ENCODE measurements around the gene CUX1.

Gene CUX1

GRCh38 chr7:101814081-101814990 is 3.1 kb upstream of the CUX1 start:
- Histone ChIP-seq H3K27me3 (ENCODE audit: insufficient read depth, low read depth) (no peaks in the 10 kb centered on the region), H4K20me1 (ENCODE audit: insufficient read depth) (peaks cover 3% of the 10 kb centered on the region), H3K9ac (peak overlapping the region; percentile 78), H3K4me1 (ENCODE audit: low read depth, poor library complexity, severe bottlenecking) (peaks cover 18% of the 10 kb centered on the region), H3K36me3 (ENCODE audit: insufficient read depth) (no peaks in the 10 kb centered on the region), H3K4me3 (IDR thresholded peaks at IDR 0.05; ENCODE audit: insufficient read depth, low read depth, low read length) (peak overlapping the region; percentile 45), H3K27ac (peak overlapping the region; percentile 36), H2AFZ (ENCODE audit: low read depth) (peak overlapping the region; percentile 98), H3K4me2 (peak overlapping the region; percentile 91), H3K79me2 (ENCODE audit: insufficient read depth, low read depth) (peaks cover 19% of the 10 kb centered on the region)
- peak; percentile 33; the same call in 1 of the 2 replicates for TF ChIP-seq CTCF (conservative IDR thresholded peaks at IDR 0.05; ENCODE audit: low read depth, low read length)

- Histone ChIP-seq H2AFZ (ENCODE audit: low read depth) (peak overlapping the region; percentile 98), H3K9ac (peak overlapping the region; percentile 78), H4K20me1 (ENCODE audit: insufficient read depth) (peaks cover 6% of the 10 kb centered on the region), H3K36me3 (ENCODE audit: insufficient read depth) (no peaks in the 10 kb centered on the region), H3K27me3 (ENCODE audit: insufficient read depth, low read depth) (no peaks in the 10 kb centered on the region), H3K4me1 (ENCODE audit: low read depth, poor library complexity, severe bottlenecking) (peaks cover 18% of the 10 kb centered on the region), H3K4me3 (IDR thresholded peaks at IDR 0.05; ENCODE audit: insufficient read depth, low read depth, low read length) (peak overlapping the region; percentile 45), H3K79me2 (ENCODE audit: insufficient read depth, low read depth) (peaks cover 28% of the 10 kb centered on the region), H3K4me2 (peak overlapping the region; percentile 91), H3K27ac (peak overlapping the region; percentile 36)
- peak; percentile 45 for TF ChIP-seq CTCF (conservative IDR thresholded peaks at IDR 0.05; ENCODE audit: low read depth, low read length)
Measured at GRCh38 chr7:101814991-101815825, 2.2 kb upstream of the CUX1 start.

GRCh38 chr7:101815826-101816594 is 1.4 kb upstream of the CUX1 start:
- Histone ChIP-seq H4K20me1 (ENCODE audit: insufficient read depth) (peaks cover 6% of the 10 kb centered on the region), H3K9ac (peak overlapping the region; percentile 70; the same call in 1 of the 2 replicates), H3K4me3 (IDR thresholded peaks at IDR 0.05; ENCODE audit: insufficient read depth, low read depth, low read length) (no peak overlapping the region), H3K27me3 (ENCODE audit: insufficient read depth, low read depth) (no peaks in the 10 kb centered on the region), H2AFZ (ENCODE audit: low read depth) (peak overlapping the region; percentile 35; the same call in 1 of the 2 replicates), H3K36me3 (ENCODE audit: insufficient read depth) (no peaks in the 10 kb centered on the region), H3K4me2 (no peak overlapping the region), H3K79me2 (ENCODE audit: insufficient read depth, low read depth) (peaks cover 36% of the 10 kb centered on the region), H3K27ac (peak overlapping the region; percentile 42; the same call in 1 of the 2 replicates), H3K4me1 (ENCODE audit: low read depth, poor library complexity, severe bottlenecking) (peaks cover 18% of the 10 kb centered on the region)
- TF ChIP-seq CTCF (conservative IDR thresholded peaks at IDR 0.05; ENCODE audit: low read depth, low read length) = no peak

Data from KMS-11 (cell line).